Neural crest cell (in vitro differentiated cells): ENCODE results near the gene ITSN2. TPM values are rescaled to one million over a fixed set of nuclear protein-coding genes. Genes with fewer than 3 reads are reported as not detected.
A peak's percentile ranks its signal among the peaks of the same experiment; 100 is the strongest.

Experiments
- DNase-seq: peaks from one replicate; pipeline ENCODE4 v3.0.0; 2021; ENCODE audit warnings: low read depth, mixed read lengths, low spot score
- H3K27ac Mint-ChIP-seq: one replicate; pipeline ENCODE4 v1.8.0; 2021; ENCODE audit warnings: mild to moderate bottlenecking, mixed read lengths; ENCODE audit not compliant: unreplicated experiment
- H3K27me3 Mint-ChIP-seq: 2 replicates; pipeline ENCODE4 v1.8.0; 2021; ENCODE audit warnings: low read depth, mild to moderate bottlenecking, mixed read lengths
- H3K36me3 Mint-ChIP-seq: 2 replicates; pipeline ENCODE4 v1.8.0; 2021; ENCODE audit warnings: low read depth, mild to moderate bottlenecking, mixed read lengths
- H3K4me1 Mint-ChIP-seq: 2 replicates; pipeline ENCODE4 v1.8.0; 2021; ENCODE audit warnings: mixed read lengths
- H3K4me3 Mint-ChIP-seq: one replicate; pipeline ENCODE4 v1.8.0; 2021; ENCODE audit warnings: mild to moderate bottlenecking, mixed read lengths
- H3K9me3 Mint-ChIP-seq: 2 replicates; pipeline ENCODE4 v1.8.0; 2021; ENCODE audit warnings: mixed read lengths
- total RNA-seq: library from RNA; stranded (reverse); gene quantifications from 2 replicates; pipeline ENCODE4 v1.2.1, GENCODE V29; 2021
- TF ChIP-seq, protein P1 (sequence below): fragments of 200-600 bp; sonication (generic); conservative IDR thresholded peaks from 2 replicates; pipeline ENCODE4 v1.5.0; 2021; ENCODE audit warnings: antibody characterized with exemption, mild to moderate bottlenecking

The ITSN2 gene
- total RNA-seq, 1 donor from 2014 or later: 13.6 TPM

DNA sequence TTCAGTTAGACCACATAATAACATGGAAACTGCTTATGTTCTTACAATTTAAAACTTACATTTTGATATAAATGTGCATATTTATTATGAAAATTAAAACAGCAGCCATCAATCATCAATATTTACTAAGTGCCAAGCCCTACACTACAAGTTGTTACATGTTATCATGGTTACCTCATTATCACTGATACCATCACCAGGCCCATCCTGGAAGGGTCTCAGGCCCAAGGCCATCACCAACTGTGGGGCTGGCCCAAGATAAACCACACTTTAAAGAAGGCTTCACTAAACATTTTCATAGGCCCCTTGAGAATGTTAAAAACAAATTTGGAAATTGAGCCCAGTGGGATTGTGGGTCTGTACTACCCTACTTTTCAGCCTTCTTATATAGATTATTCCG is 6.4 kb downstream of the ITSN2 start:
- TF ChIP-seq, protein P1, sequence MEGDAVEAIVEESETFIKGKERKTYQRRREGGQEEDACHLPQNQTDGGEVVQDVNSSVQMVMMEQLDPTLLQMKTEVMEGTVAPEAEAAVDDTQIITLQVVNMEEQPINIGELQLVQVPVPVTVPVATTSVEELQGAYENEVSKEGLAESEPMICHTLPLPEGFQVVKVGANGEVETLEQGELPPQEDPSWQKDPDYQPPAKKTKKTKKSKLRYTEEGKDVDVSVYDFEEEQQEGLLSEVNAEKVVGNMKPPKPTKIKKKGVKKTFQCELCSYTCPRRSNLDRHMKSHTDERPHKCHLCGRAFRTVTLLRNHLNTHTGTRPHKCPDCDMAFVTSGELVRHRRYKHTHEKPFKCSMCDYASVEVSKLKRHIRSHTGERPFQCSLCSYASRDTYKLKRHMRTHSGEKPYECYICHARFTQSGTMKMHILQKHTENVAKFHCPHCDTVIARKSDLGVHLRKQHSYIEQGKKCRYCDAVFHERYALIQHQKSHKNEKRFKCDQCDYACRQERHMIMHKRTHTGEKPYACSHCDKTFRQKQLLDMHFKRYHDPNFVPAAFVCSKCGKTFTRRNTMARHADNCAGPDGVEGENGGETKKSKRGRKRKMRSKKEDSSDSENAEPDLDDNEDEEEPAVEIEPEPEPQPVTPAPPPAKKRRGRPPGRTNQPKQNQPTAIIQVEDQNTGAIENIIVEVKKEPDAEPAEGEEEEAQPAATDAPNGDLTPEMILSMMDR: no peak
- DNase-seq: no peak
- Mint-ChIP-seq H3K4me1 (peaks cover 4% of the 10 kb centered on the region), H3K9me3 (no peaks in the 10 kb centered on the region), H3K27ac (no peak overlapping the region), H3K27me3 (peaks cover 8% of the 10 kb centered on the region), H3K36me3 (peaks cover 3% of the 10 kb centered on the region), H3K4me3 (no peak overlapping the region)

DNA sequence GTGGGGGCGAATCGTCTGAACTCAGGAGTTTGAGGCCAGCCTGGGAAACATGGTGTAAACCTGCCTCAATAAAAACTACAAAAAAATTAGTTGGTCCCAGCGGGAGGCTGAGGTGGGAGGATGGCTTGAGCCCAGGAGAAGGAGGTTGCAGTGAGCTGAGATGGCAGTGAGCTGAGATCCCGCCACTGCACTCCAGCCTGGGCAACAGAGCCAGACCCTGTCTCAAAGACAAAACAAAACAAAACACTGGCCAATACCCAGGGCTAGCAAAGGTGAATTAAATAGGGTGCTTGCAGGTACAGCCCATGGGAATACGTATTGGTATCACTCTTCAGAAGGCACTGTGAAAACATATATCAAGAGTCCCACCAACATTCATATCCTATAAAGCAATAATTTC is 7.0 kb downstream of the ITSN2 start:
- no peak for DNase-seq
- TF ChIP-seq, protein P1: no peak
- Mint-ChIP-seq H3K4me3 (no peak overlapping the region), H3K36me3 (peaks cover 3% of the 10 kb centered on the region), H3K4me1 (no peaks in the 10 kb centered on the region), H3K27me3 (peaks cover 4% of the 10 kb centered on the region), H3K27ac (no peak overlapping the region), H3K9me3 (no peaks in the 10 kb centered on the region)

DNA sequence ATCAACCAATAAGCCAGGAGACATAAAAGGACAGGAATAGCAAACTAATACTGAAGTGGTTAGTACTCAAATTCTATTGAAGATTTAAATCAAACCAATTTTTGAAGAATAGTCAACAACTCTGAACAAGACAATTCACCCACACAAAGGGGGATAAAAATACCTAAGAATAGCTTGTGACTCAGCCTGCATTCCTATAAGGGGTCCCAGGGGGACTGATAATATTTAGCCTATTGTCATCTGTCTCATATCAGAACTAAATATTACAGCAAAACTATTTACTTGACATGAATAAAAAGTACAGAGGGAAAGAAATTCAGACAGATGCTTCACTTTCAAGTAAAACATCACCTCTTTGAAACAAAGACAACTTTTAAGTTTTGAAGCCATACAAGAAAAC is 7.7 kb downstream of the ITSN2 start:
- H3K27ac Mint-ChIP-seq: no peak overlapping the region
- no peaks in the 10 kb centered on the region for H3K4me1 Mint-ChIP-seq
- DNase-seq: no peak
- H3K9me3 Mint-ChIP-seq: no peaks in the 10 kb centered on the region
- peaks cover 3% of the 10 kb centered on the region for H3K36me3 Mint-ChIP-seq
- TF ChIP-seq, protein P1: no peak
- no peak overlapping the region for H3K4me3 Mint-ChIP-seq
- no peaks in the 10 kb centered on the region for H3K27me3 Mint-ChIP-seq

GRCh38 chr2:24351981-24352380 is 8.4 kb downstream of the ITSN2 start:
- no peaks in the 10 kb centered on the region for H3K27me3 Mint-ChIP-seq
- no peak overlapping the region for H3K4me3 Mint-ChIP-seq
- no peaks in the 10 kb centered on the region for H3K9me3 Mint-ChIP-seq
- no peak overlapping the region for H3K27ac Mint-ChIP-seq
- no peaks in the 10 kb centered on the region for H3K4me1 Mint-ChIP-seq
- no peak for DNase-seq
- TF ChIP-seq, protein P1: peak; percentile 53
- H3K36me3 Mint-ChIP-seq: peaks cover under 1% of the 10 kb centered on the region

- no peaks in the 10 kb centered on the region for H3K27me3 Mint-ChIP-seq
- H3K4me1 Mint-ChIP-seq: no peaks in the 10 kb centered on the region
- TF ChIP-seq, protein P1: no peak
- DNase-seq: no peak
- no peaks in the 10 kb centered on the region for H3K9me3 Mint-ChIP-seq
- no peak overlapping the region for H3K4me3 Mint-ChIP-seq
- H3K36me3 Mint-ChIP-seq: no peaks in the 10 kb centered on the region
- no peak overlapping the region for H3K27ac Mint-ChIP-seq
These were observed 8.8 kb downstream of the ITSN2 start for GRCh38 chr2:24351627-24351938.
